SK-N-SH (cell line): ENCODE results near the gene SLC16A13.

Experiments used
- CTCF ChIP-seq: fragments of 200-600 bp; sonication (generic); IDR thresholded peaks from 2 replicates; pipeline ENCODE4 v1.6.1; 2017; ENCODE audit warnings: antibody characterized with exemption, mild to moderate bottlenecking, moderate library complexity
- EP300 ChIP-seq, 2 experiments: IDR thresholded peaks; 2 replicates each; pipeline versions ENCODE4 v1.4.0 to v1.6.1; 2012; ENCODE audit warnings: borderline replicate concordance in 1 of 2, low read depth in 1 of 2, low read length in 1 of 2
- FOXJ3 ChIP-seq: sonication (generic); formaldehyde crosslinking; IDR thresholded peaks from 2 replicates; pipeline ENCODE4 v1.5.1; 2020; ENCODE audit warnings: mild to moderate bottlenecking, missing genetic modification reagents
- GATA2 ChIP-seq: sonication (generic); formaldehyde crosslinking; IDR thresholded peaks from 2 replicates; pipeline ENCODE4 v1.5.0; 2020; ENCODE audit warnings: mild to moderate bottlenecking, missing genetic modification reagents
- MAX ChIP-seq: IDR thresholded peaks from 2 replicates; pipeline ENCODE4 v1.4.0; 2012; ENCODE audit warnings: low read depth
- POLR2AphosphoS5 ChIP-seq: IDR thresholded peaks from 2 replicates; pipeline ENCODE4 v1.6.1; 2012; ENCODE audit warnings: low read depth, low read length
- REST ChIP-seq: IDR thresholded peaks from 2 replicates; pipeline ENCODE4 v1.6.1; 2012; ENCODE audit warnings: mild to moderate bottlenecking, low read depth, low read length, moderate library complexity
- RFX5 ChIP-seq: IDR thresholded peaks from 2 replicates; pipeline ENCODE4 v1.6.1; 2012; ENCODE audit warnings: mild to moderate bottlenecking, improper control_type of control experiment, low read length
- TAF1 ChIP-seq: IDR thresholded peaks from 2 replicates; pipeline ENCODE4 v1.6.1; 2012; ENCODE audit warnings: low read depth, mild to moderate bottlenecking, low read length, moderate library complexity, borderline replicate concordance
- USF2 ChIP-seq: fragments of 150-350 bp; IDR thresholded peaks from 2 replicates; pipeline ENCODE4 v1.6.1; 2017; ENCODE audit warnings: antibody characterized with exemption, low read length, low read depth, borderline replicate concordance
- YY1 ChIP-seq: IDR thresholded peaks from 2 replicates; pipeline ENCODE4 v1.4.0; 2012; ENCODE audit warnings: low read depth, mild to moderate bottlenecking

- TF ChIP-seq RFX5 (no peak), CTCF (no peak), REST (no peak), YY1 (no peak), MAX (no peak), GATA2 (no peak), USF2 (no peak), POLR2AphosphoS5 (no peak), FOXJ3 (CRISPR knock-in tag) (no peak), TAF1 (no peak), EP300 (IDR thresholded peaks at IDR 0.05; ENCODE audit: borderline replicate concordance in 1 of 2, low read depth in 1 of 2, low read length in 1 of 2) (no peak)
Measured at GRCh38 chr17:7039832-7040231, 4.0 kb downstream of the SLC16A13 start.
